GDM1 (cell line): ENCODE data around the gene YLPM1.

ENCODE experiments used
- DNase-seq: peaks from one replicate; lab custom pipeline; 2025; lab: John Stamatoyannopoulos, UW

The YLPM1 gene

GRCh38 chr14:74875941-74876913 lies 113.1 kb downstream of the YLPM1 start, which contains the start of gene PROX2:
Gene PROX2 (minus strand): TSS chr14:74876145. CDS start chr14:74863834, 12,311 bp downstream.
- DNase-seq, result peak; percentile 87

- no peak for DNase-seq
Measured at GRCh38 chr14:74879427-74880182, 116.5 kb downstream of the YLPM1 start.

GRCh38 chr14:74881431-74882102 lies 118.5 kb downstream of the YLPM1 start, which contains the start of gene DLST:
Gene DLST (plus strand): TSS chr14:74881916. CDS start chr14:74881954, 38 bp downstream.
- DNase-seq, result peak; percentile 82

GRCh38 chr14:74882103-74882920 lies 119.2 kb downstream of the YLPM1 start:
- DNase-seq, result no peak
